Measurements from ENCODE around the gene TUBB2B. TPM values are rescaled to one million over a fixed set of nuclear protein-coding genes. Genes with fewer than 3 reads are reported as not detected.

The TUBB2B gene
- total and polyA plus RNA-seq, 10 of the 15 experiments (the other 5 are each of a cell fraction or from before 2014, with no cell fraction given): 2.6 to 75.2 (median 21.2) TPM

DNA sequence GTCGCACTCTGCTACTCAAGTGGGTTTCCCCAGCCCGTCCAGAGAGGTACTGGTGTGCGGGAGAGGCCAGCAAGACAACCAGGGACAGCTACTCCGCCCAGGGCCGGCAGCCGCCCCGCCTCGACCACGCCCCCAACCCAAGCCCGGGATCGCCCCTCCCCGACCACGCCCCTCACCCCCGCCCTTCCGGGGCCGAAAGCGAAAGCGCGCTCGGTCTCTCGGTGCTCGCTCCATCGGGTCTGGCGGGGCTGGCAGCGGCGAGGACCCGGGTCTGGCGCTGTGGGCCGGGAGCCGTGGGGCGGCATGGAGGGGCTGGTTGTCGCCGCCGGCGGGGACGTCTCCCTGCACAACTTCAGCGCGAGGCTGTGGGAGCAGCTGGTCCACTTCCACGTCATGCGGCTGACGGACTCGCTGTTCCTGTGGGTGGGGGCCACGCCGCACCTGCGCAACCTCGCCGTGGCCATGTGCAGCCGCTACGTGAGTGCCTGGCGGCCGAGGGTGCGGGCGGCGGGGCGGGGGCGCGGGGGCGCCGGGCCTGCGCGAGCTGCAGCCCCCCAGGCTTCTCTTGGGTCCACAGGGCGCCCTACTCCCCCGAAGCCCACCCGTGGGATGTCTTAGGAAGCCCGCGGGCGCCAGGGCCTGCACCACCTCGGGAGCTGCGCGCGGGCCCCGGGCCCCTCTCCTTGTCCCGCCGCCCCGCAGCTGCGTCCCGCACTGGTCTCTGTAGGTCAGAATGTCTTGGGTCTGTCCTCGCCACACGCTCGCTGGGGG lies 31.5 kb upstream of the TUBB2B start, which contains the start of gene PSMG4 (continued):
- TF ChIP-seq ZBTB11 (CRISPR knock-in tag; IDR thresholded peaks at IDR 0.05) (no peak), JUND (IDR thresholded peaks at IDR 0.05; ENCODE audit: low read depth, low read length) (0 out of 2 replicates have a peak, but pooled peaks have one; percentile 5), GATAD2B (conservative IDR thresholded peaks at IDR 0.05; ENCODE audit: low read depth) (peak; percentile 87), BHLHE40 (IDR thresholded peaks at IDR 0.05; ENCODE audit: borderline replicate concordance in 1 of 2, low read depth in 2 of 2, low read length in 1 of 2) (peak; percentile 60 to 77; a peak in 3 of 4 replicates), NFXL1 (IDR thresholded peaks at IDR 0.05; ENCODE audit: borderline replicate concordance) (0 out of 2 replicates have a peak, but pooled peaks have one; percentile 72)

- Histone ChIP-seq H3K79me2 (ENCODE audit: control insufficient read depth, insufficient read depth, low read length) (peaks cover 41% of the 10 kb centered on the region), H2AFZ (ENCODE audit: control insufficient read depth, low read depth, low read length) (peak overlapping the region; percentile 76; the same call in 1 of the 2 replicates), H3K36me3 (ENCODE audit: control insufficient read depth in 2 of 2, insufficient read depth in 2 of 2, low read length in 1 of 2) (no peaks in the 10 kb centered on the region; a peak in 1 of 4 replicates), H3K4me3 (no peak overlapping the region), H3K27ac (ENCODE audit: control insufficient read depth, insufficient read depth) (no peak overlapping the region), H3K27me3 (replicated peaks in 1 of 2; ENCODE audit: control insufficient read depth in 2 of 2, insufficient read depth in 2 of 2, low read length in 1 of 2) (no peaks in the 10 kb centered on the region), H3K4me1 (ENCODE audit: control insufficient read depth, insufficient read depth, low read length) (no peaks in the 10 kb centered on the region), H3K4me2 (ENCODE audit: control insufficient read depth, insufficient read depth) (peak overlapping the region; percentile 70), H3K9ac (ENCODE audit: control insufficient read depth, insufficient read depth, low read length) (no peak overlapping the region), H4K20me1 (ENCODE audit: control insufficient read depth, insufficient read depth) (no peaks in the 10 kb centered on the region), H3K9me3 (replicated peaks; ENCODE audit: control insufficient read depth, insufficient read depth, low read length) (no peaks in the 10 kb centered on the region; the same call in 2 of the 3 replicates)
- FAIRE-seq: no peak
- SMC1A ChIA-PET (ENCODE audit: uncharacterized antibody, unreplicated experiment): interaction anchor here (1.0 kb wide), 1 partner anchor 24 kb away, joined by 4 read pairs; no protein-coding TSS in a partner anchor
- ATAC-seq: no peak
- BruUV-seq (replicated peaks): no TSS peak
- in situ Hi-C loops (cut with MboI) (no loop called here), intact Hi-C loops (cut with micrococcal nuclease; ENCODE audit: unreplicated experiment) (loop anchor here (2.0 kb wide), 1 partner anchor 131 kb away; no protein-coding TSS in a partner anchor)
- CTCF ChIA-PET: interaction anchor here (1.0 kb wide), 1 partner anchor 101 kb away, joined by 3 read pairs; the partner anchor contains the start of gene TUBB2A
- POLR2A ChIA-PET: no interaction called here
- RAD21 ChIA-PET (ENCODE audit: unreplicated experiment): interaction anchor here (2.3 kb wide), 1 partner anchor 100 kb away, joined by 9 read pairs; the partner anchor contains the start of gene TUBB2A
- 62% methylated on average over 12 of the region's 12 CpGs for WGBS (ENCODE audit: insufficient coverage, insufficient replicate concordance, low lambda C conversion rate, missing lambda C conversion rate)
- DNase-seq (ENCODE audit: low read depth, low spot score): no peak
- TF ChIP-seq PAX8 (IDR thresholded peaks at IDR 0.05): no peak
- TF ChIP-seq EZH2 (IDR thresholded peaks at IDR 0.05; ENCODE audit: borderline replicate concordance, control insufficient read depth, low read depth, low read length): no peak
- no peak for TF ChIP-seq ZNF687 (IDR thresholded peaks at IDR 0.05)
- TF ChIP-seq SMAD1 (IDR thresholded peaks at IDR 0.05; ENCODE audit: low read depth, partially characterized antibody): no peak
- TF ChIP-seq, protein P1, sequence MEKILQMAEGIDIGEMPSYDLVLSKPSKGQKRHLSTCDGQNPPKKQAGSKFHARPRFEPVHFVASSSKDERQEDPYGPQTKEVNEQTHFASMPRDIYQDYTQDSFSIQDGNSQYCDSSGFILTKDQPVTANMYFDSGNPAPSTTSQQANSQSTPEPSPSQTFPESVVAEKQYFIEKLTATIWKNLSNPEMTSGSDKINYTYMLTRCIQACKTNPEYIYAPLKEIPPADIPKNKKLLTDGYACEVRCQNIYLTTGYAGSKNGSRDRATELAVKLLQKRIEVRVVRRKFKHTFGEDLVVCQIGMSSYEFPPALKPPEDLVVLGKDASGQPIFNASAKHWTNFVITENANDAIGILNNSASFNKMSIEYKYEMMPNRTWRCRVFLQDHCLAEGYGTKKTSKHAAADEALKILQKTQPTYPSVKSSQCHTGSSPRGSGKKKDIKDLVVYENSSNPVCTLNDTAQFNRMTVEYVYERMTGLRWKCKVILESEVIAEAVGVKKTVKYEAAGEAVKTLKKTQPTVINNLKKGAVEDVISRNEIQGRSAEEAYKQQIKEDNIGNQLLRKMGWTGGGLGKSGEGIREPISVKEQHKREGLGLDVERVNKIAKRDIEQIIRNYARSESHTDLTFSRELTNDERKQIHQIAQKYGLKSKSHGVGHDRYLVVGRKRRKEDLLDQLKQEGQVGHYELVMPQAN (conservative IDR thresholded peaks at IDR 0.05): no peak
- no peak for TF ChIP-seq CREM (IDR thresholded peaks at IDR 0.05; ENCODE audit: low read depth)
Observed at GRCh38 chr6:3258201-3258600, 30.7 kb upstream of the TUBB2B start.

Measured in GM12878 (cell line).